H1 (cell line): ENCODE results near the gene CS. TPM values are rescaled to one million over a fixed set of nuclear protein-coding genes. Genes with fewer than 3 reads are reported as not detected.

ENCODE experiments used
- ASH2L ChIP-seq: fragments of 200-600, 300-600 bp; sonication (generic); IDR thresholded peaks from one replicate; pipeline ENCODE4 v1.7.1; 2017; ENCODE audit warnings: low read length
- CHD2 ChIP-seq: IDR thresholded peaks from 2 replicates; pipeline ENCODE4 v1.6.1; 2012; ENCODE audit warnings: low read length, improper control_type of control experiment
- CHD7 ChIP-seq: fragments of 300-600 bp; sonication (generic); IDR thresholded peaks from 2 replicates; pipeline ENCODE4 v1.7.1; 2012; ENCODE audit warnings: low read length, moderate library complexity, mild to moderate bottlenecking, inconsistent platforms; ENCODE audit not compliant: insufficient replicate concordance
- CREB1 ChIP-seq: IDR thresholded peaks from 2 replicates; pipeline ENCODE4 v1.6.1; 2012; ENCODE audit warnings: inconsistent platforms
- CTBP2 ChIP-seq: IDR thresholded peaks from 2 replicates; pipeline ENCODE4 v1.7.0; 2011; ENCODE audit warnings: borderline replicate concordance, mild to moderate bottlenecking, moderate library complexity, mixed read lengths, low read length; ENCODE audit not compliant: insufficient read depth, insufficient read length
- EP300 ChIP-seq, 2 experiments: IDR thresholded peaks; 1 replicate in 1 of 2; 2 replicates in 1 of 2; pipeline ENCODE4 v1.6.1; 2011 to 2012; ENCODE audit warnings: low read depth in 2 of 2, low read length in 2 of 2, mild to moderate bottlenecking in 2 of 2, borderline replicate concordance in 1 of 2, inconsistent platforms in 1 of 2, moderate library complexity in 1 of 2
- MAX ChIP-seq: IDR thresholded peaks from 2 replicates; pipeline ENCODE4 v1.6.1; 2012; ENCODE audit warnings: inconsistent platforms
- NANOG ChIP-seq: IDR thresholded peaks from 2 replicates; pipeline ENCODE4 v1.6.1; 2011; ENCODE audit warnings: low read length, low read depth, mild to moderate bottlenecking, inconsistent platforms; ENCODE audit not compliant: insufficient read depth, poor library complexity, severe bottlenecking
- NRF1 ChIP-seq: IDR thresholded peaks from 2 replicates; pipeline ENCODE4 v1.6.1; 2011; ENCODE audit warnings: mild to moderate bottlenecking, low read depth, low read length, improper control_type of control experiment
- TBP ChIP-seq: IDR thresholded peaks from 2 replicates; pipeline ENCODE4 v1.6.1; 2011; ENCODE audit warnings: low read depth, low read length, improper control_type of control experiment
- polyA plus RNA-seq, 7 experiments: library from polyadenylated mRNA; depleted of rRNA in 3 of 7; stranded (reverse) in 5 of 7; unstranded in 2 of 7; fragments of >200 nt in 5 of 7; fragments of 200-250 nt in 2 of 7; gene quantifications; 1 replicate in 5 of 7; 2 replicates in 1 of 7; 4 replicates in 1 of 7; pipeline versions ENCODE4 v1.2.1 to v1.2.3, GENCODE V29; 2011 to 2013; ENCODE audit warnings: missing spikeins in 2 of 7, mixed read lengths in 2 of 7
- total RNA-seq: library from RNA; stranded (reverse); fragmentation: NEBNext Ultra II Directional; extraction: Animal tissue kit (Norgen Biotek cat#: 25700); gene quantifications from 2 replicates; pipeline ENCODE4 v1.2.1, GENCODE V29; 2021

Gene CS
- total and polyA plus RNA-seq, 2 of the 8 experiments (the other 6 are each of a cell fraction or from before 2014, with no cell fraction given) = 96.6 to 238 TPM

GRCh38 chr12:56224102-56224701 lies 75.9 kb downstream of the CS start, which contains the start of gene NABP2 (continued):
- no peak for TF ChIP-seq NANOG
- no peak for TF ChIP-seq EP300 (IDR thresholded peaks at IDR 0.05; ENCODE audit: borderline replicate concordance in 1 of 2, low read depth in 2 of 2, low read length in 2 of 2)
- TF ChIP-seq CHD7 = no peak
- TF ChIP-seq CREB1 = peak; percentile 60
- peak; percentile 75 for TF ChIP-seq CHD2
- TF ChIP-seq MAX = peak; percentile 88
- no peak for TF ChIP-seq NRF1
- TF ChIP-seq ASH2L = peak; percentile 67
- TF ChIP-seq CTBP2 = peak; percentile 49
- TF ChIP-seq TBP = peak; percentile 65; the same call in 1 of the 2 replicates
